ENCODE data around the gene SRPK2.

DNA sequence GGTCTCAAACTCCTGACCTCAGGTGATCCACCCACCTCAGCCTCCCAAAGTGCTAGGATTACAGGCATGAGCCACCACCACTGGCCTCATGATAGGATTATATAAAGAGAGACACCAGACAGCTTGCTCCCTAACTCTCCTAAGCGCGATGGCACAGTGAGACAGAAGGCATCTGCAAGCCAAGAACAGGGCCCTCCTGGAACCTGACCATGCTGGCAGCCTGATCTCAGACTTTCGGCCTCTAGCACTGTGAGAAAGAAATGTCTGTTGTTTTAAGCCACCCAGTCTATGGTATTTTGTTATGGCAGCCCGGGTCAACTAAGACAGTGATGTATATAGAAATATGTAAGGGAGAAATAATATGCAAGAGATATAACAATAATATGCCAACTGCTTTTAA is 51.2 kb downstream of the SRPK2 start:
- TF ChIP-seq POLR2A (IDR thresholded peaks at IDR 0.05) (no peak), EP300 (IDR thresholded peaks at IDR 0.05) (no peak)
- TF ChIP-seq, protein P1, sequence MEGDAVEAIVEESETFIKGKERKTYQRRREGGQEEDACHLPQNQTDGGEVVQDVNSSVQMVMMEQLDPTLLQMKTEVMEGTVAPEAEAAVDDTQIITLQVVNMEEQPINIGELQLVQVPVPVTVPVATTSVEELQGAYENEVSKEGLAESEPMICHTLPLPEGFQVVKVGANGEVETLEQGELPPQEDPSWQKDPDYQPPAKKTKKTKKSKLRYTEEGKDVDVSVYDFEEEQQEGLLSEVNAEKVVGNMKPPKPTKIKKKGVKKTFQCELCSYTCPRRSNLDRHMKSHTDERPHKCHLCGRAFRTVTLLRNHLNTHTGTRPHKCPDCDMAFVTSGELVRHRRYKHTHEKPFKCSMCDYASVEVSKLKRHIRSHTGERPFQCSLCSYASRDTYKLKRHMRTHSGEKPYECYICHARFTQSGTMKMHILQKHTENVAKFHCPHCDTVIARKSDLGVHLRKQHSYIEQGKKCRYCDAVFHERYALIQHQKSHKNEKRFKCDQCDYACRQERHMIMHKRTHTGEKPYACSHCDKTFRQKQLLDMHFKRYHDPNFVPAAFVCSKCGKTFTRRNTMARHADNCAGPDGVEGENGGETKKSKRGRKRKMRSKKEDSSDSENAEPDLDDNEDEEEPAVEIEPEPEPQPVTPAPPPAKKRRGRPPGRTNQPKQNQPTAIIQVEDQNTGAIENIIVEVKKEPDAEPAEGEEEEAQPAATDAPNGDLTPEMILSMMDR (IDR thresholded peaks at IDR 0.05), result no peak

All from ovary (tissue), 3 donors.